ENCODE results near the gene ATL1.

ATL1 gene

GRCh38 chr14:50670866-50671256 lies 110.9 kb downstream of the ATL1 start:
- ATAC-seq (ENCODE audit: insufficient read depth, low read depth) (no peak), DNase-seq (no peak)
- H3K36me3 ChIP-seq (ENCODE audit: insufficient read depth, low read length): no peaks in the 10 kb centered on the region
- peaks cover 23% of the 10 kb centered on the region for H3K4me1 ChIP-seq (ENCODE audit: insufficient read depth, low read length)
- H3K9me3 ChIP-seq (ENCODE audit: insufficient read depth, low read length, severe bottlenecking): no peaks in the 10 kb centered on the region
- H3K79me2 ChIP-seq (ENCODE audit: insufficient read depth, low read length): peaks cover 17% of the 10 kb centered on the region
- no peak for TF ChIP-seq CTCF (IDR thresholded peaks at IDR 0.05; ENCODE audit: borderline replicate concordance, extremely low read depth, low read length, poor library complexity, severe bottlenecking)
- TF ChIP-seq EZH2 (IDR thresholded peaks at IDR 0.05; ENCODE audit: borderline replicate concordance, low read depth, low read length, severe bottlenecking): no peak
- no peak overlapping the region for H3K9ac ChIP-seq (ENCODE audit: low read depth, low read length)
- no peak overlapping the region for H3K4me2 ChIP-seq (ENCODE audit: insufficient read depth, low read length)
- H3K27me3 ChIP-seq (ENCODE audit: insufficient read depth, low read length, poor library complexity): peaks cover 11% of the 10 kb centered on the region
- H2AFZ ChIP-seq (ENCODE audit: low read depth, low read length): no peak overlapping the region
- no peaks in the 10 kb centered on the region for H4K20me1 ChIP-seq (ENCODE audit: insufficient read depth, low read length)
- no peak overlapping the region for H3K4me3 ChIP-seq (ENCODE audit: low read depth in 1 of 2, low read length in 2 of 2)
- no peak overlapping the region for H3K27ac ChIP-seq (ENCODE audit: low read length)

GRCh38 chr14:50675597-50675996 lies 115.7 kb downstream of the ATL1 start:
- Histone ChIP-seq H3K27me3 (ENCODE audit: insufficient read depth, low read length, poor library complexity) (no peaks in the 10 kb centered on the region), H3K27ac (ENCODE audit: low read length) (no peak overlapping the region), H3K4me2 (ENCODE audit: insufficient read depth, low read length) (no peak overlapping the region), H4K20me1 (ENCODE audit: insufficient read depth, low read length) (no peaks in the 10 kb centered on the region), H2AFZ (ENCODE audit: low read depth, low read length) (no peak overlapping the region), H3K9me3 (ENCODE audit: insufficient read depth, low read length, severe bottlenecking) (no peaks in the 10 kb centered on the region), H3K9ac (ENCODE audit: low read depth, low read length) (no peak overlapping the region), H3K4me3 (ENCODE audit: low read depth in 1 of 2, low read length in 2 of 2) (no peak overlapping the region), H3K79me2 (ENCODE audit: insufficient read depth, low read length) (no peaks in the 10 kb centered on the region), H3K4me1 (ENCODE audit: insufficient read depth, low read length) (no peaks in the 10 kb centered on the region), H3K36me3 (ENCODE audit: insufficient read depth, low read length) (no peaks in the 10 kb centered on the region)
- DNase-seq (no peak), ATAC-seq (ENCODE audit: insufficient read depth, low read depth) (no peak)
- TF ChIP-seq EZH2 (IDR thresholded peaks at IDR 0.05; ENCODE audit: borderline replicate concordance, low read depth, low read length, severe bottlenecking) (no peak), CTCF (IDR thresholded peaks at IDR 0.05; ENCODE audit: borderline replicate concordance, extremely low read depth, low read length, poor library complexity, severe bottlenecking) (no peak)

- H3K4me3 ChIP-seq (ENCODE audit: low read depth in 1 of 2, low read length in 2 of 2): no peak overlapping the region
- no peaks in the 10 kb centered on the region for H3K9me3 ChIP-seq (ENCODE audit: insufficient read depth, low read length, severe bottlenecking)
- no peaks in the 10 kb centered on the region for H3K79me2 ChIP-seq (ENCODE audit: insufficient read depth, low read length)
- H4K20me1 ChIP-seq (ENCODE audit: insufficient read depth, low read length): no peaks in the 10 kb centered on the region
- TF ChIP-seq CTCF (IDR thresholded peaks at IDR 0.05; ENCODE audit: borderline replicate concordance, extremely low read depth, low read length, poor library complexity, severe bottlenecking) (no peak), EZH2 (IDR thresholded peaks at IDR 0.05; ENCODE audit: borderline replicate concordance, low read depth, low read length, severe bottlenecking) (no peak)
- ATAC-seq (ENCODE audit: insufficient read depth, low read depth) (no peak), DNase-seq (no peak)
- H3K36me3 ChIP-seq (ENCODE audit: insufficient read depth, low read length): no peaks in the 10 kb centered on the region
- no peak overlapping the region for H3K27ac ChIP-seq (ENCODE audit: low read length)
- no peaks in the 10 kb centered on the region for H3K27me3 ChIP-seq (ENCODE audit: insufficient read depth, low read length, poor library complexity)
- H3K4me2 ChIP-seq (ENCODE audit: insufficient read depth, low read length): no peak overlapping the region
- no peaks in the 10 kb centered on the region for H3K4me1 ChIP-seq (ENCODE audit: insufficient read depth, low read length)
- no peak overlapping the region for H2AFZ ChIP-seq (ENCODE audit: low read depth, low read length)
- no peak overlapping the region for H3K9ac ChIP-seq (ENCODE audit: low read depth, low read length)
These were observed 117.0 kb downstream of the ATL1 start for GRCh38 chr14:50676814-50677516.
